Measurements from ENCODE around the gene PIRT.

The PIRT gene

GRCh38 chr17:10797476-10798328 is 40.2 kb downstream of the PIRT start:
- no peak for DNase-seq
- in situ Hi-C loops (cut with MboI; ENCODE audit: low pct_unique_long_range_greater_than_20kb, low sequenced_read_pairs), result no loop called here

GRCh38 chr17:10793816-10794215 is 44.1 kb downstream of the PIRT start:
- DNase-seq, result no peak
- in situ Hi-C loops (cut with MboI; ENCODE audit: low pct_unique_long_range_greater_than_20kb, low sequenced_read_pairs), result no loop called here

DNA sequence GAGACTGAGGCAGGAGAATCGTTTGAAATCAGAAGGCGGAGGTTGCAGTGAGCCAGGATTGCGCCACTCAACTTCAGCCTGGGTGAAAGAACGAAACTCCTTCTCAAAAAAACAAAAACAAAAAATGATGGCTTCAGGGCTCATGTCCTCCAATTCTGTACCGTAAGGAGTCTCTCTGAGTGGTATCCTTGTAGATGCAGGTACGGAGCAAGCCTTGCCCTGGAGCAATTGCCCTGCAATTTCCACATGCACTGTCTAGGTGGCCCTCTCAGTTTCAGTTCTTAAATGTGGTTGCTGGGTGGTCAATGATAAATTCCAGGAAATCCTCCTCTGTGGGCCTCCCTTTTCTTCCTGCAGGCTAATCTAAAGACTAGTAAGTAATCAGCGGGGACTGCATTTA is 44.6 kb downstream of the PIRT start:
- DNase-seq, result no peak
- in situ Hi-C loops (cut with MboI; ENCODE audit: low pct_unique_long_range_greater_than_20kb, low sequenced_read_pairs), result no loop called here

DNA sequence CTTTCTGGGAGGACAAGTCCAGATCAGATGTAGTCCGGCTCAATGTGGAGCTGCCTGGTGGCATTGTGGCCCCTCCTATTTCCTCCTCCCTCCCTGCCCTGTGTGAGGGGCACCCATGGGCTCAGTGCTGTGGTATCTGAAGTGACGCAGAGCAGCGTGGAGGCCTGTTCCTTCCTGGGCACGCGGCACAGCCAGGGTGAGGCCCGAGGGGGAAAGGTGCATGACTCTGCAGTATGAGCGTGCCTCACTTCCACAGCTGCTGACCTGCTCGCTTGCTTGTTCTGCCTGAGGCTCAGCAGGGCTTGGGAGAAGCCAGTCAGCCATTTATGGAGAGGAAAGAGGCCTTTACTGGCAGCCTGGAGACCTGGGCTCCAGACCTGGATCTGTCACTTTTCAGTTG is 45.7 kb downstream of the PIRT start:
- in situ Hi-C loops (cut with MboI; ENCODE audit: low pct_unique_long_range_greater_than_20kb, low sequenced_read_pairs), result no loop called here
- no peak for DNase-seq

DNA sequence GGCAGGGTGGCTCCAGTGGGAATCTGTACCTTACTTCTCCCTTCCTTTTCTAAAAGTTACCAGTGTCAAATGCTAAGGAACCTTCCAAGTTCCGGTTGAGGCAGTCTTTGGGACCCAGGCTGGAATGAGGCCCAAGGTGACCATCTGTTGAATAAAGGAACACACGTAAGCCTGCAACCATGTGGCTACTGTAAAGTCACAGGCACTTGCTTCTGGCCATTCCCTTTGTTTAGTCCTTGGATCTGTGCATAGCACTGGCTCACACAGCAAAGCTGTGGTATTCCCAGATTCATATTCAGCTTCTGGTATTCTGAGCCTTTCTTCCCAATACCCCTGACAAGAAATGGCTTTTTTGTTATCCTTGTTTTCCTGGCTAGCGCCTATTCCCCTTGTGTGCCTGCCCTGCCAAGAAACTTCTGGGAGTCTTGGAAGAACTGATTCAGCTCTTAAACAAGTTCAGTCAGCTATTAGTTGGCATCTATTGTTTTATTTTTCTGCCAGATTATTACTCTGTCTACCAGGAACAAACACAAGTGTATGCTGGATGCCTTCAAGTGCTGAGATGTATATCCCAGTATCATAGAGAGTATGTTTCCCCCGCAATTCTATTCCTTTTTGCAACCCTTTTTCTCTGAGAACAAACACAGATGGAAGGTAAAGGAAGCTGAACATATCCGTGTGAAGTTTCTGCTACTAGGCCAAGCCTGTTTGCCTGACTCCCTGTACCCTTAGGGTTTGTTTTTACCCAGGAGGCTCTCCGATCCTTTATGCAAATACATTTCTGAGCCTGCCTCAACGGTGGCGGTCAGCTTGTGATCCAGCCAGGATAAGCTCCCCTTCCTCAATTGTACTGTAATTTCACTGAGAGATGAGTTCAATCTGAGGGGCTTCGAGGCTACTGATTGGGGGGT is 47.1 kb downstream of the PIRT start:
- in situ Hi-C loops (cut with MboI; ENCODE audit: low pct_unique_long_range_greater_than_20kb, low sequenced_read_pairs), result no loop called here
- DNase-seq, result no peak

GRCh38 chr17:10789694-10790271 is 48.1 kb downstream of the PIRT start:
- in situ Hi-C loops (cut with MboI; ENCODE audit: low pct_unique_long_range_greater_than_20kb, low sequenced_read_pairs), result no loop called here
- no peak for DNase-seq

DNA sequence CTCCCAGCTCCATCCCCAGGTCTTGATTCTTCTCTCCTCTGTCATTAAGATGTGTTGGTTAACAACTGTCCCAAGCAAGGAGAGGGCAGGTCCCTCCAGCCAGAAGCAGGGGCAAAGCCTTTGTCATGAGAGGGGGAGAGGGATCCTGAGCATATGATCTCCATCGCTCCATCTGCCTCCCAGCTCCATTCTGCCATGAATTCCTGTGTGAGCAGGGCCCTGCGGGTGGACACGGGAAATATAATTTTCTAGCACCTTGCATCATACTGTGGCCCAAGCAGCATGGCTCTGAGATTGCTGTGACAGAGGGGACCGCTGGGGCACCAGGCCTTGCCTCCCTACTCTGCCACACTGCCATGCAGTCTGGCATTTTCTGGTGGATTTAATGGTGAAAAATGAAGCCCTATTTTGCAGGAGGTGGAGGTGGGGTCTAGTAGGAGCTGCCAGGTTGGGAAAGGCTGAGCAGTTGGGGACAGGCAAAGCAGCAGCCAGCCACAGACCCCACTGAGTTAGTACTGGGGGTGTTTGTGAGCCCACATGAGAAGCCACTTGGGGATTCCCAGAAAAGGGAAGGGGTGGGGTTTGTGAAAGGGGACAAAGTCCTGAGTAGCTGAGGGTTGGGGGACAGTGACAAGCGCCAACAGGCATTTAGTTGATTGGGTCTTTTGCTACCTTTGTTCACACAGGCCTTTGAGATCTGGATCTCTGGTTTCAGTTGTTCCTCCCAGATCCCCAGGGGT is 50.4 kb downstream of the PIRT start:
- DNase-seq, result no peak
- in situ Hi-C loops (cut with MboI; ENCODE audit: low pct_unique_long_range_greater_than_20kb, low sequenced_read_pairs), result no loop called here

DNA sequence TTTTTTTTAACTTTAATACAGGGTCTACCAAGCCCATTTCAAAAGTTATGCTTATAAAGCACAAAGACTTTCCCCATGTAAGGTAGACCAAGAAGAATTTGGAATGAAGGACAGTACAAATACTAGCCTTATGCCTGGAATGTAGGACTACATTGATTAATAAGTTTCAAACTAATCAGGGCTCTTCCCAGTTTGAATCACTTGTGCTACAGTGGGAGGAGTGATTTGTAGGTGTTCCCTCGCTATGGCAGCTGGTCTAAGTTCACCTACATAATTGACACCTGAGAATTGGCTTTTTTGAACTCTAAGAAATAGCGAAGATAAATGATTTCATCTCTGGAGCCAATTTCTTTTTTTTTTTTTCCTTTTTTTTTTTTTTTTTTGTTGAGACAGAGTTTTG is 52.6 kb downstream of the PIRT start:
- in situ Hi-C loops (cut with MboI; ENCODE audit: low pct_unique_long_range_greater_than_20kb, low sequenced_read_pairs), result no loop called here
- DNase-seq, result no peak

GRCh38 chr17:10779609-10780008 is 58.3 kb downstream of the PIRT start:
- DNase-seq, result no peak
- in situ Hi-C loops (cut with MboI; ENCODE audit: low pct_unique_long_range_greater_than_20kb, low sequenced_read_pairs), result no loop called here

GRCh38 chr17:10777890-10778289 is 60.0 kb downstream of the PIRT start:
- no peak for DNase-seq
- in situ Hi-C loops (cut with MboI; ENCODE audit: low pct_unique_long_range_greater_than_20kb, low sequenced_read_pairs), result no loop called here

DNA sequence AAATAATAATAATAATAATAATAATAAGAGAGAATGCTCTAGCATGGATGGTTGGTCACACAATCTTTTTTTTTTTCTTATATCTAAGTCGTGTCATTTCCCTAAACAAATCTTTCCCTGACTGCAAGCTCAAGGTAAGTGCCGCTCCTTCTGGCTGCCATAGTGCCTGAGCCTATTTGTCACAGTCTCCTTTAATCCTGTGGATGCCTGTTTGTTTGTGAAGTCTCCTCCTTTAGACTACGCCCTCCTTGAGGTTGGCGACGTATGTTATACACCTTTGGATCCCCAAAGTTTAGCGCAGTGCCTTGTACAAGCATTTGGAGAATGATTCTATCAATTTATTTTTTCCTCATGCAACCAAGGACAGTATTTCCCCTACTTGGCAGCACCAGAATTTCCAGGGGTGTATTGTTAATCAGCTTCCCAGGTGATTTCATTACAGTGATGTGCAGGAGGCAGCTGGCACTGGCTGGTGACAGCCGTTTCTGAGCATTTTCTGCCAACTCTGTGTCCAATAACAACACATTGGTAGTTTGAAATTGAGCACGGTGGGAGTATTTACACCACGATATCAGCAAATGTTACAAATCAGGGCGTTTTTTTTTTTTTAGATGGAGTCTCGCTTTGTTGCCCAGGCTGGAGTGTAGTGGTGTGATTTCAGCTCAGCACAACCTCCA is 60.6 kb downstream of the PIRT start:
- no peak for DNase-seq
- in situ Hi-C loops (cut with MboI; ENCODE audit: low pct_unique_long_range_greater_than_20kb, low sequenced_read_pairs), result no loop called here

- peak; percentile 38 for DNase-seq
- in situ Hi-C loops (cut with MboI; ENCODE audit: low pct_unique_long_range_greater_than_20kb, low sequenced_read_pairs), result no loop called here
Measured at GRCh38 chr17:10776381-10776780, 61.5 kb downstream of the PIRT start.

DNA sequence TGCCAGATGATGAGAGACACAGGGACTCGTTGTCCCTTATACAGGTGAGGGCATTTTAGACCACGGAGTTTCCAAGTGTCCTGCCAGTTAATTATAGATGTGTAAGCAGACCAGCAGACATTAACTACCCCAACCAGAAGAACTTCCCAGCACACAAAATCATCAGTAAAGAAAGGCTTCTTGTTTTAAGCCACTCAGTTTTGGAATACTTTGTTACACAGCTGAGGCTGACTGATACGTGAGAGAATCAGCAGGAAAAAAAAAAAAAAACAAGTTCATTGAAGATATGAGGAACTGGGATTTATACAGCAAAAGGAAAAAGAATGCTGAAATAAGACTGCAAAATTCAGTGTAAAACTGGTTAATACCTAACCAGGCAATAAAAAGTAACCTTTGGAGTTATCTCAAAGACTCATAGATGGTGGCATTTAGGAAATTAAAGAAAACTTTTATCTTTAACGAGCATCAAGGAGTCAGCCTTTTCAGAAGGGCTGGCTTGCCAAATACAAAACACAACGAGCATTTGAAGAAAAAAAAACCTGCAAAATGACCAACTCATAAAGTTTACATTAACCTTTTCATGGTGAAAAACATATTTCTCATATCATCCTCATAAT is 62.0 kb downstream of the PIRT start:
- DNase-seq, result no peak
- in situ Hi-C loops (cut with MboI; ENCODE audit: low pct_unique_long_range_greater_than_20kb, low sequenced_read_pairs), result no loop called here

DNA sequence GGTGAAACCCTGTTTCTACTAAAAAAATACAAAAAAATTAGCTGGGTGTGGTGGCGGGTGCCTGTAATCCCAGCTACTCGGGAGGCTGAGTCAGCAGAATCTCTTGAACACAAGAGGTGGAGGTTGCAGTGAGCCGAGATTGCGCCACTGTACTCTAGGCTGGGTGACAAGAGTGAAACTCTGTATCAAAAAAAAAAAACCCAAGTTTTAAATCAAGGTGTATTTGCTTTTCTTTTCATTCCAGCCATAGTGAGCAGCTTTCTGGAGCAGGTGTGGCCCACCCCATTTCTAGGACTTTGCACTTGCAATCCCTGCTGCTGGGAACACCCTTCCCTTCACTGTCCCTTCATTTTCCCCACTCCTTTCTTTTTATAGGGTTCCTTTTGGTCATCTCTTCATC is 62.8 kb downstream of the PIRT start:
- in situ Hi-C loops (cut with MboI; ENCODE audit: low pct_unique_long_range_greater_than_20kb, low sequenced_read_pairs), result no loop called here
- DNase-seq, result no peak

DNA sequence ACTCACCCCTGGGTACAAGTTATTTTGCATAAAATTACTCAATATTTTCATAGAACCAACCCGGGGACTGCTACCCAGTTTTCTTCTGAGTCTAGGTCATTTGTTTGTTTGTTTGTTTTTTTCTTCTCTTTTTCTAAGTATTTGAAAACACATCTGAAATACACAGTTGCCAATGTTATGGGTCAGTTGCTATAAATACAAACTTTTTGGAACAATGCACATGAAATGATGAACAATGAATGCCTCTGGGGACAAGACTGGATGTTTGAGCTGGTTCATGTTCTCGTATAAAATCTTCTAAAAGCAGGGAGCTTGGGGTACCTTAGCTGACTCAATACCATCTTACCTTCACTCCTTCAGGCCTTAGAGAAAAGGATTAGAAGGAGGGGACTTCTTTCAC is 64.5 kb downstream of the PIRT start:
- in situ Hi-C loops (cut with MboI; ENCODE audit: low pct_unique_long_range_greater_than_20kb, low sequenced_read_pairs), result no loop called here
- DNase-seq, result no peak
